Mesenchymal stem cell (in vitro differentiated cells and primary cell): ENCODE measurements around the gene TAPT1.

Source experiments
- DNase-seq: peaks from one replicate; pipeline ENCODE4 v3.0.0-alpha.2; 2013
- H2AFZ ChIP-seq: one replicate; pipeline ENCODE4 v1.6.1; 2013; ENCODE audit warnings: low read depth, mild to moderate bottlenecking, control low read depth, inconsistent platforms, low read length, moderate library complexity
- H2AK5ac ChIP-seq: 2 replicates; pipeline ENCODE4 v1.6.1; 2013; ENCODE audit warnings: low read length, moderate library complexity, mild to moderate bottlenecking, inconsistent platforms; ENCODE audit not compliant: severe bottlenecking
- H2BK120ac ChIP-seq: one replicate; pipeline ENCODE4 v1.6.1; 2013; ENCODE audit warnings: low read depth, mild to moderate bottlenecking, inconsistent platforms, low read length, moderate library complexity
- H2BK12ac ChIP-seq, 2 experiments: one replicate each; pipeline ENCODE4 v1.6.1; 2013; ENCODE audit warnings: inconsistent platforms in 2 of 2, low read length in 2 of 2, mild to moderate bottlenecking in 2 of 2, moderate library complexity in 2 of 2, control low read depth in 1 of 2
- H2BK15ac ChIP-seq: one replicate; pipeline ENCODE4 v1.6.1; 2013; ENCODE audit warnings: mild to moderate bottlenecking, low read depth, inconsistent platforms; ENCODE audit not compliant: poor library complexity, severe bottlenecking
- H2BK5ac ChIP-seq: 2 replicates; pipeline ENCODE4 v1.6.1; 2013; ENCODE audit warnings: low read depth, mild to moderate bottlenecking, low read length, control low read depth, inconsistent platforms; ENCODE audit not compliant: poor library complexity, severe bottlenecking
- H3K14ac ChIP-seq, 2 experiments: one replicate each; pipeline ENCODE4 v1.6.1; 2013; ENCODE audit warnings: inconsistent platforms in 2 of 2, low read length in 2 of 2, control low read depth in 1 of 2, mild to moderate bottlenecking in 1 of 2, moderate library complexity in 1 of 2
- H3K18ac ChIP-seq, 2 experiments: one replicate each; pipeline ENCODE4 v1.6.1; 2013; ENCODE audit warnings: inconsistent platforms in 2 of 2, low read length in 2 of 2, control low read depth in 1 of 2, low read depth in 1 of 2, mild to moderate bottlenecking in 1 of 2
- H3K23ac ChIP-seq, 2 experiments: one replicate each; pipeline ENCODE4 v1.6.1; 2013; ENCODE audit warnings: inconsistent platforms in 2 of 2, low read length in 2 of 2, mild to moderate bottlenecking in 2 of 2, moderate library complexity in 2 of 2, control low read depth in 1 of 2
- H3K27ac ChIP-seq: 2 replicates; pipeline ENCODE4 v1.5.1; 2013; ENCODE audit warnings: mild to moderate bottlenecking, moderate library complexity, low read length, control low read depth, inconsistent platforms; ENCODE audit not compliant: poor library complexity, severe bottlenecking
- H3K27me3 ChIP-seq, 2 experiments: 2 replicates each; pipeline versions ENCODE4 v1.6.1 to v1.7.0; 2013; ENCODE audit warnings: low read length in 2 of 2, mild to moderate bottlenecking in 2 of 2, moderate library complexity in 2 of 2, control low read depth in 1 of 2, inconsistent platforms in 1 of 2; ENCODE audit not compliant: control insufficient read depth in 1 of 2, insufficient read depth in 1 of 2
- H3K36me3 ChIP-seq, 2 experiments: 2 replicates each; pipeline versions ENCODE4 v1.6.1 to v1.7.0; 2013; ENCODE audit warnings: low read length in 2 of 2, control low read depth in 1 of 2, inconsistent platforms in 1 of 2, low read depth in 1 of 2, mild to moderate bottlenecking in 1 of 2; ENCODE audit not compliant: insufficient read depth in 2 of 2, control insufficient read depth in 1 of 2
- H3K4ac ChIP-seq, 2 experiments: one replicate each; pipeline ENCODE4 v1.6.1; 2013; ENCODE audit warnings: inconsistent platforms in 2 of 2, low read length in 2 of 2, mild to moderate bottlenecking in 2 of 2, moderate library complexity in 2 of 2, control low read depth in 1 of 2, low read depth in 1 of 2
- H3K4me1 ChIP-seq: 2 replicates; pipeline ENCODE4 v1.6.1; 2013; ENCODE audit warnings: low read depth, low read length, control low read depth; ENCODE audit not compliant: control insufficient read depth, insufficient read depth
- H3K4me2 ChIP-seq: 2 replicates; pipeline ENCODE4 v1.6.1; 2013; ENCODE audit warnings: low read length, mild to moderate bottlenecking, inconsistent platforms; ENCODE audit not compliant: poor library complexity, severe bottlenecking
- H3K4me3 ChIP-seq, 2 experiments: 2 replicates each; pipeline versions ENCODE4 v1.5.1 to v1.7.0; 2013; ENCODE audit warnings: low read length in 2 of 2, mild to moderate bottlenecking in 2 of 2, control low read depth in 1 of 2, low read depth in 1 of 2; ENCODE audit not compliant: insufficient read depth in 1 of 2
- H3K79me1 ChIP-seq: replicated peaks from 2 replicates; pipeline ENCODE4 v1.6.1; 2013; ENCODE audit warnings: mild to moderate bottlenecking, control low read depth, low read length, inconsistent platforms; ENCODE audit not compliant: poor library complexity, severe bottlenecking
- H3K9ac ChIP-seq: 2 replicates; pipeline ENCODE4 v1.7.0; 2013; ENCODE audit warnings: mild to moderate bottlenecking, low read length, moderate library complexity
- H3K9me3 ChIP-seq: 2 replicates; pipeline ENCODE4 v1.7.0; 2013; ENCODE audit warnings: mild to moderate bottlenecking, low read length; ENCODE audit not compliant: control insufficient read depth
- H4K8ac ChIP-seq: one replicate; pipeline ENCODE4 v1.6.1; 2013; ENCODE audit warnings: inconsistent platforms, mild to moderate bottlenecking, low read length, moderate library complexity
- H4K91ac ChIP-seq: one replicate; pipeline ENCODE4 v1.6.1; 2013; ENCODE audit warnings: mild to moderate bottlenecking, low read length, inconsistent platforms
- WGBS: methylation state at CpG from one replicate; pipeline ENCODE4 v1.1.7; 2013; ENCODE audit warnings: mixed read lengths; 5-methylcytosine and 5-hydroxymethylcytosine counted together

TAPT1 gene

DNA sequence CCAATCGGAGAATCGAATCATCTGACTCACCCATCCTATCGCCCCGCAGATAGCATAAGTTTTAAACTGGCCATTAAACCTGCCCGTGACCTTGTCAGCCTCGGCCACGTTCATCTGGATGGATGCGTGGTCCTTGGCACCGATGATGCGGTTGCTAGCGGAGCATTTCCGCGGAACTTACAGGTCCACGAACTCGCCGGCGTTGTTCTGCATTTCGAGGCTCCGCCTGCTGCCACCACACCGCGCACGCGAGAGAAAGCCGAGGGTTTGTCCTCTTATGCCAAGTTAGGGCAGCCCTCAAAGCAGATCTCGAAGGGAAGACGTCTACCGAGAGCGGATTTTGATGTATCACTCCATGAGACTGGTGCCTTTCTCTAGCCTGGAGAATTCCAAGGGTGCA is 30.1 kb upstream of the TAPT1 start:
- Histone ChIP-seq H3K4me3 (no peak overlapping the region), H3K27ac (no peak overlapping the region), H3K9ac (no peak overlapping the region), H2BK5ac (no peak overlapping the region), H4K91ac (no peak overlapping the region), H3K36me3 (peaks cover 4 to 5% of the 10 kb centered on the region in 2 experiments), H2BK120ac (no peak overlapping the region), H2BK15ac (no peak overlapping the region), H3K4ac (no peak overlapping the region), H3K79me1 (no peaks in the 10 kb centered on the region), H2AFZ (no peak overlapping the region), H3K23ac (no peak overlapping the region), H2AK5ac (no peak overlapping the region), H3K9me3 (no peaks in the 10 kb centered on the region), H3K27me3 (no peaks in the 10 kb centered on the region), H3K14ac (no peak overlapping the region), H3K18ac (no peak overlapping the region), H2BK12ac (no peak overlapping the region), H3K4me1 (no peaks in the 10 kb centered on the region), H4K8ac (no peak overlapping the region), H3K4me2 (no peak overlapping the region)
- WGBS, result 94% methylated on average over 28 of the region's 28 CpGs
- no peak for DNase-seq

DNA sequence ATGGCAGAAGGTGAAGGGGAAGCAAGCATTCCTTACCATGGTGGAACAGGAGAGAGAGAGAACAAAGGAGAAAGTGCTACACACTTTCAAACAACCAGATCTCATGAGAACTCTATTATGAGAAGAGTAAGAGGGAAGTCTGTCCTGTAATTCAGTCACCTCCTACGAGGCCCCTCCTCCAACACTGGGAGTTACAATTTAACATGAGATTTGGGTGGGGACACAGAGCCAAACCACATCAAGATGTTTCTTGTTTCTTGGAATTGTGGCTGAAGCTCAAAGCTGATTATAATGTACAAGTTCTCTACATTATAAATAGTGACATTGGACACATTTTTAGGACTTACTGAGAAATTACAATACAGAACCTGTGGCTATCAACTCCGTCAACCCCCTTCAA is 29.5 kb upstream of the TAPT1 start:
- H4K91ac ChIP-seq, result no peak overlapping the region
- H3K79me1 ChIP-seq, result no peaks in the 10 kb centered on the region
- H3K4ac ChIP-seq, result no peak overlapping the region
- no peak overlapping the region for H2AFZ ChIP-seq
- no peak overlapping the region for H4K8ac ChIP-seq
- no peak overlapping the region for H3K23ac ChIP-seq
- H2BK15ac ChIP-seq, result no peak overlapping the region
- no peak overlapping the region for H2BK12ac ChIP-seq
- no peaks in the 10 kb centered on the region for H3K9me3 ChIP-seq
- no peak overlapping the region for H3K18ac ChIP-seq
- no peak overlapping the region for H2BK120ac ChIP-seq
- H3K14ac ChIP-seq, result no peak overlapping the region
- no peak overlapping the region for H3K4me2 ChIP-seq
- no CpG with 5 or more reads among the region's 2 CpGs for WGBS
- no peak for DNase-seq
- no peak overlapping the region for H2AK5ac ChIP-seq
- no peaks in the 10 kb centered on the region for H3K4me1 ChIP-seq
- H3K36me3 ChIP-seq, result peaks cover 4 to 5% of the 10 kb centered on the region in 2 experiments
- H2BK5ac ChIP-seq, result no peak overlapping the region
- H3K4me3 ChIP-seq, result no peak overlapping the region
- no peaks in the 10 kb centered on the region for H3K27me3 ChIP-seq
- H3K9ac ChIP-seq, result no peak overlapping the region
- no peak overlapping the region for H3K27ac ChIP-seq

DNA sequence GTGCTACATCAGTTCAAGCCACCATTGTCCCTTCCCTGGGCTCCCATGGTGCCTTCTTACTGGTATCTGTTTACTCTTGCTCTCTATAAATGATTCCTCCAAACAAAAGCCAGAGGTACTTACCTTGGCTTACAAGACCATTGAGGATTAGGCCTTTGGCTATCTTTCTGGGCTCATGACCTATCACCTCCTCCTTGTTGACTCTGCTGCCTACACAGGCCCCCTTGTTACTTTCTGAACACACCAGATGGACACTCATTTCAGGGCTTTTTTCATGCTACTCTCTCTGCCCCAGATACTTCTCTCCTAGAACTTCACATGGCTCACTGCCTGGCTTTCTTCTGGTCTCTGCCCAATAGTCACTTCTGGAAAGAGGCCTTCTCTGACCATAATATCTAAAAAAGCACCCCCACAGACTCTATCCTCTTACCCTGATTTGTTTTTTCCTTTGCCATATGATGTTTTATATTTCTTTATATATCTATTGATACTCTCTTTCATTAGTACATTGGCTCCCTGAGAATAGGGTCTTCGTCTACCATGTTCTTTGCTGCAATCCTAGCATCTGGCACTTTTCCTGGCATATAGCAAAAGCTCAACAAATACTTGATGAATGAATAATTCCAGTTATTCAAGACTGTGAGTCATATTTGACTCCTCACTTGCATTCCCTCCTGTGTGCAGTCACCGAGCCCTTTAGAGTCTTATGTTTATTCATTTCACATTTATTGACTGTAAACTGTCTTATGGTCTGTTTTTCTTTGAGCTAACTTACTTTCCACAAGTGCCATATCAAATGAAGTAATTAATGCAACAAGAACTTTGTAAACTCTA is 27.1 kb upstream of the TAPT1 start:
- no peak overlapping the region for H3K4ac ChIP-seq
- H3K4me2 ChIP-seq, result no peak overlapping the region
- peak overlapping the region; percentile 16 for H3K27ac ChIP-seq
- no peak overlapping the region for H2BK12ac ChIP-seq
- H2AFZ ChIP-seq, result no peak overlapping the region
- no peaks in the 10 kb centered on the region for H3K27me3 ChIP-seq
- H2BK120ac ChIP-seq, result no peak overlapping the region
- no peaks in the 10 kb centered on the region for H3K9me3 ChIP-seq
- no peaks in the 10 kb centered on the region for H3K4me1 ChIP-seq
- no peak overlapping the region for H2BK15ac ChIP-seq
- peak overlapping the region in 1 of 2 experiments; percentile 29 for H3K18ac ChIP-seq
- H4K91ac ChIP-seq, result peak overlapping the region; percentile 12
- peaks cover 4 to 5% of the 10 kb centered on the region in 2 experiments for H3K36me3 ChIP-seq
- no peak overlapping the region for H3K14ac ChIP-seq
- no peaks in the 10 kb centered on the region for H3K79me1 ChIP-seq
- WGBS, result 21% methylated on average over 1 of the region's 2 CpGs
- peak overlapping the region in 1 of 2 experiments; percentile 4 for H3K4me3 ChIP-seq
- H2BK5ac ChIP-seq, result no peak overlapping the region
- H3K9ac ChIP-seq, result peak overlapping the region; percentile 16
- peak overlapping the region; percentile 65 for H2AK5ac ChIP-seq
- peak; percentile 59 for DNase-seq
- no peak overlapping the region for H3K23ac ChIP-seq
- H4K8ac ChIP-seq, result no peak overlapping the region

DNA sequence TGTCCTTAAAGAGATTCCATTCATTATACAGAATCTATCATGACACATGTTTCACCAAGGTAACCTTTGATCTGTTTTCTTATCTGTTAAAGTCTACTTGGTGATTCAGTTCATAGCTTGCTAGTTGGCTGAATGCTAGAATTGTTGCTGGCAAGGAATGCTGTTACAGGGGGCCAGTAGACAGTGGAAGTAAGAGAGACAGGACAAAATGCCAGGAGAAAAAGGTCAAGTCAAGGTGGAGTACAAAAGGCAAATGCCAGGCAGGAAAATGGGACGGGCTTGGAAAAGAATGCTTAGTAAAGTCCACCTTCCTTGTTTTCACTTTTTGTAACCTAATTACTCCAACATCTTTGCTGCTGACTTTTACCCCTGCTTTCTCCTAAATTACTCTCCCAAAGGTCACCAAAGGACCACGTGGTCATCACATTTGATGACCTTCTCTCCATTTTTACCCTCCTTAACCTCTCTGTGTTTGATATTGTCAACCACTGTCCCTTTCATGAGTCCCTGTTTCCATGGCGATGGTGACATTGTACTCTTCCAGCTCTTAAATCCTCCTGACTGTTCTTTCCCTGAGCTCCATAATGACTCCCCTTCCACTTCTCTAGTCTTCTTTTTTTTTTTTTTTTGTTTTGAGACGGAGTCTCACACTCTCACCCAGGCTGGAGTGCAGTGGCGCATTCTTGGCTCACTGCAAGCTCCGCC is 24.5 kb upstream of the TAPT1 start:
- Histone ChIP-seq H3K9ac (no peak overlapping the region), H3K4ac (no peak overlapping the region), H3K4me2 (no peak overlapping the region), H3K36me3 (peaks cover 0 to 9% of the 10 kb centered on the region in 2 experiments), H2AK5ac (peak overlapping the region; percentile 13), H4K8ac (no peak overlapping the region), H2AFZ (no peak overlapping the region), H2BK12ac (no peak overlapping the region), H2BK5ac (no peak overlapping the region), H3K18ac (no peak overlapping the region), H3K9me3 (no peaks in the 10 kb centered on the region), H3K79me1 (no peaks in the 10 kb centered on the region), H3K4me1 (no peaks in the 10 kb centered on the region), H3K4me3 (no peak overlapping the region), H4K91ac (no peak overlapping the region), H3K27me3 (no peaks in the 10 kb centered on the region), H3K23ac (no peak overlapping the region), H2BK15ac (no peak overlapping the region), H2BK120ac (no peak overlapping the region), H3K27ac (peak overlapping the region; percentile 11), H3K14ac (no peak overlapping the region)
- 85% methylated on average over 5 of the region's 6 CpGs for WGBS
- DNase-seq, result no peak
